IMR-90 (cell line): Measurements from ENCODE around the gene CDK5RAP2. TPM values are rescaled to one million over a fixed set of nuclear protein-coding genes. Genes with fewer than 3 reads are reported as not detected.

Source experiments
- ATAC-seq: fragments of 200-7000 bp; cut with Tn5 transposase; 2 replicates; pipeline ENCODE4 v1.9.1; 2020; ENCODE audit warnings: low read depth, mild to moderate bottlenecking, moderate library complexity
- BruUV-seq: library from RNA; stranded (reverse); fragments of 400-500 nt; replicated peaks from 2 replicates; lab custom pipeline; 2021; lab: Mats Ljungman, UMichigan
- CTCF ChIA-PET: fragments of 300-600 bp; formaldehyde crosslinking; extraction: SDS; loops from one replicate; lab custom pipeline; 2021; ENCODE audit warnings: antibody characterized with exemption; lab: Yijun Ruan, JAX
- POLR2A ChIA-PET: fragments of 300-600 bp; sonication (Branson Sonifier 250); formaldehyde crosslinking; loops from one replicate; lab custom pipeline; 2022; ENCODE audit warnings: antibody characterized with exemption; ENCODE audit not compliant: unreplicated experiment; lab: Charles Lee
- DNase-seq: peaks from one replicate; pipeline ENCODE4 v3.0.0; 2013
- H2AFZ ChIP-seq: replicated peaks from 2 replicates; pipeline ENCODE3; 2013; ENCODE audit warnings: low read length, mild to moderate bottlenecking; ENCODE audit not compliant: poor library complexity
- H2AK5ac ChIP-seq: 2 replicates; pipeline ENCODE4 v1.6.1; 2013; ENCODE audit warnings: low read depth, low read length, inconsistent platforms
- H2AK9ac ChIP-seq: replicated peaks from 2 replicates; pipeline ENCODE3; 2013; ENCODE audit warnings: mild to moderate bottlenecking, low read depth, low read length, moderate library complexity; ENCODE audit not compliant: poor library complexity
- H2BK120ac ChIP-seq: 2 replicates; pipeline ENCODE4 v1.6.1; 2013; ENCODE audit warnings: low read depth, low read length, inconsistent platforms
- H2BK15ac ChIP-seq: 3 replicates; pipeline ENCODE4 v1.6.1; 2013; ENCODE audit warnings: low read depth, low read length, inconsistent platforms
- H2BK20ac ChIP-seq: 2 replicates; pipeline ENCODE4 v1.6.1; 2013; ENCODE audit warnings: low read depth, mild to moderate bottlenecking, inconsistent platforms, low read length, moderate library complexity
- H2BK5ac ChIP-seq: 2 replicates; pipeline ENCODE4 v1.6.1; 2013; ENCODE audit warnings: mild to moderate bottlenecking, low read depth, low read length, inconsistent platforms; ENCODE audit not compliant: poor library complexity, severe bottlenecking
- H3K14ac ChIP-seq: replicated peaks from 2 replicates; pipeline ENCODE4 v1.6.1; 2013; ENCODE audit warnings: low read depth, low read length, inconsistent platforms
- H3K18ac ChIP-seq: 2 replicates; pipeline ENCODE4 v1.6.1; 2013; ENCODE audit warnings: low read depth, low read length, control low read depth
- H3K23ac ChIP-seq: 2 replicates; pipeline ENCODE4 v1.6.1; 2013; ENCODE audit warnings: low read depth, low read length, inconsistent platforms
- H3K27ac ChIP-seq: 2 replicates; pipeline ENCODE4 v1.5.1; 2013; ENCODE audit warnings: mild to moderate bottlenecking, control low read depth, low read length; ENCODE audit not compliant: insufficient read depth
- H3K27me3 ChIP-seq: 2 replicates; pipeline ENCODE4 v1.6.1; 2013; ENCODE audit warnings: low read length; ENCODE audit not compliant: control insufficient read depth, insufficient read depth
- H3K36me3 ChIP-seq: 2 replicates; pipeline ENCODE4 v1.6.1; 2013; ENCODE audit warnings: low read length, mixed read lengths; ENCODE audit not compliant: control insufficient read depth, insufficient read depth
- H3K4ac ChIP-seq: 2 replicates; pipeline ENCODE4 v1.6.1; 2013; ENCODE audit warnings: low read depth, low read length, inconsistent platforms
- H3K4me1 ChIP-seq: 2 replicates; pipeline ENCODE4 v1.6.1; 2013; ENCODE audit warnings: low read length, mixed read lengths; ENCODE audit not compliant: control insufficient read depth, insufficient read depth
- H3K4me2 ChIP-seq: 2 replicates; pipeline ENCODE4 v1.6.1; 2013; ENCODE audit warnings: low read depth, mild to moderate bottlenecking, control low read depth, low read length, moderate library complexity
- H3K4me3 ChIP-seq: 2 replicates; pipeline ENCODE4 v1.5.1; 2013; ENCODE audit warnings: low read depth, mild to moderate bottlenecking, control low read depth, low read length, moderate library complexity; ENCODE audit not compliant: insufficient read depth
- H3K56ac ChIP-seq: 2 replicates; pipeline ENCODE4 v1.6.1; 2013; ENCODE audit warnings: low read length, inconsistent platforms; ENCODE audit not compliant: insufficient read depth; ENCODE audit errors: extremely low read depth
- H3K79me1 ChIP-seq, 2 experiments: 2 replicates each; pipeline ENCODE4 v1.6.1; 2013; ENCODE audit warnings: low read length in 2 of 2, inconsistent platforms in 1 of 2, low read depth in 1 of 2
- H3K9ac ChIP-seq: 2 replicates; pipeline ENCODE4 v1.6.1; 2013; ENCODE audit warnings: low read depth, low read length, control low read depth
- H3K9me1 ChIP-seq: 2 replicates; pipeline ENCODE4 v1.6.1; 2013; ENCODE audit warnings: low read length, inconsistent platforms; ENCODE audit not compliant: insufficient read depth
- H3K9me3 ChIP-seq: 2 replicates; pipeline ENCODE4 v1.6.1; 2013; ENCODE audit warnings: low read length; ENCODE audit not compliant: control insufficient read depth, insufficient read depth
- H4K20me1 ChIP-seq: 2 replicates; pipeline ENCODE4 v1.6.1; 2013; ENCODE audit warnings: low read length, inconsistent platforms; ENCODE audit not compliant: insufficient read depth
- H4K5ac ChIP-seq: 2 replicates; pipeline ENCODE4 v1.6.1; 2013; ENCODE audit warnings: mild to moderate bottlenecking, low read depth, low read length, control low read depth
- H4K8ac ChIP-seq, 2 experiments: 2 replicates each; pipeline ENCODE4 v1.6.1; 2013; ENCODE audit warnings: low read depth in 2 of 2, low read length in 2 of 2, control low read depth in 1 of 2, inconsistent platforms in 1 of 2
- H4K91ac ChIP-seq: 2 replicates; pipeline ENCODE4 v1.6.1; 2013; ENCODE audit warnings: low read depth, low read length, inconsistent platforms; ENCODE audit not compliant: insufficient read depth
- BHLHE40 ChIP-seq: fragments of 150-350 bp; IDR thresholded peaks from 2 replicates; pipeline ENCODE4 v1.6.1; 2016; ENCODE audit warnings: mild to moderate bottlenecking, low read depth, low read length
- CEBPB ChIP-seq: IDR thresholded peaks from 2 replicates; pipeline ENCODE4 v1.6.1; 2012; ENCODE audit warnings: low read depth, low read length, improper control_type of control experiment
- CHD1 ChIP-seq: IDR thresholded peaks from 2 replicates; pipeline ENCODE4 v1.6.1; 2012; ENCODE audit warnings: low read depth, low read length, improper control_type of control experiment
- FOS ChIP-seq: fragments of 150-350 bp; IDR thresholded peaks from 2 replicates; pipeline ENCODE4 v1.6.1; 2016; ENCODE audit warnings: low read depth, low read length
- MAFK ChIP-seq: IDR thresholded peaks from 2 replicates; pipeline ENCODE4 v1.6.1; 2012; ENCODE audit warnings: low read depth, low read length, improper control_type of control experiment
- MAZ ChIP-seq: IDR thresholded peaks from 2 replicates; pipeline ENCODE4 v1.6.1; 2012; ENCODE audit warnings: low read depth, mild to moderate bottlenecking, low read length, improper control_type of control experiment, moderate library complexity, borderline replicate concordance
- MXI1 ChIP-seq: IDR thresholded peaks from 2 replicates; pipeline ENCODE4 v1.6.1; 2012; ENCODE audit warnings: low read depth, mild to moderate bottlenecking, low read length, moderate library complexity, borderline replicate concordance
- NFE2L2 ChIP-seq: fragments of 150-350 bp; IDR thresholded peaks from 2 replicates; pipeline ENCODE4 v1.6.1; 2016; ENCODE audit warnings: low read depth, mild to moderate bottlenecking, low read length
- POLR2A ChIP-seq: IDR thresholded peaks from 2 replicates; pipeline ENCODE4 v1.6.1; 2012; ENCODE audit warnings: mild to moderate bottlenecking, low read depth, low read length
- RAD21 ChIP-seq: IDR thresholded peaks from 2 replicates; pipeline ENCODE4 v1.6.1; 2012; ENCODE audit warnings: low read length, improper control_type of control experiment
- RCOR1 ChIP-seq: IDR thresholded peaks from 2 replicates; pipeline ENCODE4 v1.6.1; 2012; ENCODE audit warnings: mild to moderate bottlenecking, low read length, improper control_type of control experiment; ENCODE audit not compliant: insufficient replicate concordance
- RFX5 ChIP-seq: IDR thresholded peaks from 2 replicates; pipeline ENCODE4 v1.8.0; 2012; ENCODE audit warnings: low read depth, mild to moderate bottlenecking, low read length, moderate library complexity
- SMC3 ChIP-seq: fragments of 150-350 bp; IDR thresholded peaks from 2 replicates; pipeline ENCODE4 v1.6.1; 2016; ENCODE audit warnings: low read depth, mild to moderate bottlenecking, antibody characterized with exemption, low read length, moderate library complexity
- USF2 ChIP-seq: fragments of 150-350 bp; IDR thresholded peaks from 2 replicates; pipeline ENCODE4 v1.6.1; 2017; ENCODE audit warnings: mild to moderate bottlenecking, antibody characterized with exemption, low read length, low read depth
- WGBS, 2 experiments: methylation state at CpG; one replicate each; pipeline versions ENCODE4 v1.1.5 to v1.1.7; 2013; ENCODE audit warnings: missing lambda C conversion rate in 2 of 2; ENCODE audit not compliant: insufficient read length in 1 of 2; ENCODE audit errors: extremely low coverage in 2 of 2; 5-methylcytosine and 5-hydroxymethylcytosine counted together
- dilution Hi-C: fragments of 300-500 bp; cut with HindIII; formaldehyde crosslinking; loops from one replicate; pipeline ENCODE4 v1.14.3; 2018; ENCODE audit warnings: low sequenced_read_pairs; ENCODE audit not compliant: unreplicated experiment
- in situ Hi-C: fragments of 300-500 bp; cut with MboI; formaldehyde crosslinking; loops from 3 replicates; pipeline ENCODE4 v1.14.3; 2019; ENCODE audit warnings: low sequenced_read_pairs, inconsistent platforms, mixed read lengths
- intact Hi-C: fragments of 100-400 bp; cut with micrococcal nuclease; formaldehyde crosslinking; loops from 2 replicates; pipeline ENCODE4 v1.10.0; 2022
- polyA plus RNA-seq, 3 experiments: library from polyadenylated mRNA; depleted of rRNA; stranded (reverse); fragments of >200 nt; gene quantifications; 2 replicates each; pipeline ENCODE4 v1.2.3, GENCODE V29; 2012; ENCODE audit warnings: low replicate concordance in 1 of 3
- total RNA-seq: library from RNA; depleted of rRNA; stranded (reverse); fragments of >200 nt; gene quantifications from 2 replicates; pipeline ENCODE4 v1.2.3, GENCODE V29; 2012
- TF ChIP-seq, protein P1 (sequence below): fragments of 150-350 bp; IDR thresholded peaks from 2 replicates; pipeline ENCODE4 v1.6.1; 2016; ENCODE audit warnings: low read depth, mild to moderate bottlenecking, low read length, moderate library complexity, borderline replicate concordance
- TF ChIP-seq, protein P2 (sequence below): conservative IDR thresholded peaks from 2 replicates; pipeline ENCODE4 v1.5.1; 2012; ENCODE audit warnings: mild to moderate bottlenecking, low read depth, low read length, improper control_type of control experiment

CDK5RAP2 gene
- total and polyA plus RNA-seq, 2 of the 4 experiments (the other 2 are of a cell fraction), result 29.5 to 31.7 TPM

DNA sequence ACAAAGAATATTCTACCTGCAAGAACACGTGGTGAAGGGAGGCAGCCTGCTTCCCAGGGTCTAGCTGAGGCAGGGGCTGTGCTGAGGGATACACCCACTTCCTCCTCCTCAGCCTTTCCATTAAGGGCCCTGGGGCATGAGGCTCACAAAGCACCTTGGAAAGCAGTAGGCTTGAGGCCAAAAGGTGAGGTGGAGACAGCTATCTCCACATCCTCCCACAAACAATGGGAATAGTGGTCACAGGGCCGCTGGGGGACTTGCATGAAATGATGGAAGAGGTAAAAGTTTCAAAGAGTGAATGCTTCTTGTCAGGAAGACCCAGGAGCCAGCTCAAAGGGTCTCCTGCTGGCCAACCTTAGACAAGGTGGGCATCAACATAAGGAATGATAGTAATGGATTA is 207.9 kb downstream of the CDK5RAP2 start:
- CTCF ChIA-PET, result interaction anchor here (0.8 kb wide), 1 partner anchor 105 kb away, joined by 4 read pairs; no protein-coding TSS in a partner anchor
- in situ Hi-C loops, result no loop called here

More for the DNA sequence above, 207.9 kb downstream of the CDK5RAP2 start:
- H3K4me3 ChIP-seq, result no peak overlapping the region
- dilution Hi-C loops, result no loop called here
- no peak overlapping the region for H3K56ac ChIP-seq
- H3K9me3 ChIP-seq, result no peaks in the 10 kb centered on the region
- POLR2A ChIA-PET, result no interaction called here
- no peak overlapping the region for H3K18ac ChIP-seq
- no peak overlapping the region for H2BK15ac ChIP-seq
- H4K20me1 ChIP-seq, result no peaks in the 10 kb centered on the region
- H2AK5ac ChIP-seq, result peak overlapping the region; percentile 36; the same call in 1 of the 2 replicates
- no peaks in the 10 kb centered on the region; the same call in 1 of the 2 replicates for H3K27me3 ChIP-seq
- no peak overlapping the region for H2BK120ac ChIP-seq
- no peak for TF ChIP-seq NFE2L2
- TF ChIP-seq, protein P1, sequence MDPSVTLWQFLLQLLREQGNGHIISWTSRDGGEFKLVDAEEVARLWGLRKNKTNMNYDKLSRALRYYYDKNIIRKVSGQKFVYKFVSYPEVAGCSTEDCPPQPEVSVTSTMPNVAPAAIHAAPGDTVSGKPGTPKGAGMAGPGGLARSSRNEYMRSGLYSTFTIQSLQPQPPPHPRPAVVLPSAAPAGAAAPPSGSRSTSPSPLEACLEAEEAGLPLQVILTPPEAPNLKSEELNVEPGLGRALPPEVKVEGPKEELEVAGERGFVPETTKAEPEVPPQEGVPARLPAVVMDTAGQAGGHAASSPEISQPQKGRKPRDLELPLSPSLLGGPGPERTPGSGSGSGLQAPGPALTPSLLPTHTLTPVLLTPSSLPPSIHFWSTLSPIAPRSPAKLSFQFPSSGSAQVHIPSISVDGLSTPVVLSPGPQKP, result no peak
- TF ChIP-seq BHLHE40, result no peak
- no peak for TF ChIP-seq POLR2A
- TF ChIP-seq RAD21, result no peak
- no peak for TF ChIP-seq SMC3
- no peak for TF ChIP-seq MXI1
- no peak for TF ChIP-seq CEBPB
- TF ChIP-seq USF2, result no peak
- TF ChIP-seq, protein P2, sequence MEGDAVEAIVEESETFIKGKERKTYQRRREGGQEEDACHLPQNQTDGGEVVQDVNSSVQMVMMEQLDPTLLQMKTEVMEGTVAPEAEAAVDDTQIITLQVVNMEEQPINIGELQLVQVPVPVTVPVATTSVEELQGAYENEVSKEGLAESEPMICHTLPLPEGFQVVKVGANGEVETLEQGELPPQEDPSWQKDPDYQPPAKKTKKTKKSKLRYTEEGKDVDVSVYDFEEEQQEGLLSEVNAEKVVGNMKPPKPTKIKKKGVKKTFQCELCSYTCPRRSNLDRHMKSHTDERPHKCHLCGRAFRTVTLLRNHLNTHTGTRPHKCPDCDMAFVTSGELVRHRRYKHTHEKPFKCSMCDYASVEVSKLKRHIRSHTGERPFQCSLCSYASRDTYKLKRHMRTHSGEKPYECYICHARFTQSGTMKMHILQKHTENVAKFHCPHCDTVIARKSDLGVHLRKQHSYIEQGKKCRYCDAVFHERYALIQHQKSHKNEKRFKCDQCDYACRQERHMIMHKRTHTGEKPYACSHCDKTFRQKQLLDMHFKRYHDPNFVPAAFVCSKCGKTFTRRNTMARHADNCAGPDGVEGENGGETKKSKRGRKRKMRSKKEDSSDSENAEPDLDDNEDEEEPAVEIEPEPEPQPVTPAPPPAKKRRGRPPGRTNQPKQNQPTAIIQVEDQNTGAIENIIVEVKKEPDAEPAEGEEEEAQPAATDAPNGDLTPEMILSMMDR, result no peak
- TF ChIP-seq RFX5, result no peak
- TF ChIP-seq CHD1, result no peak
- no peak for TF ChIP-seq MAZ
- TF ChIP-seq MAFK, result no peak
- no peak for TF ChIP-seq RCOR1
- TF ChIP-seq FOS, result no peak
- DNase-seq (no peak), ATAC-seq (no peak)
- H3K9ac ChIP-seq, result no peak overlapping the region
- H3K14ac ChIP-seq, result no peak overlapping the region
- peak overlapping the region; percentile 17; the same call in 1 of the 2 replicates for H3K4ac ChIP-seq
- no peak overlapping the region for H2AFZ ChIP-seq
- no peak overlapping the region for H3K27ac ChIP-seq
- H3K36me3 ChIP-seq, result no peaks in the 10 kb centered on the region
- no peak overlapping the region for H2AK9ac ChIP-seq
- no peak overlapping the region for H4K91ac ChIP-seq
- no peak overlapping the region for H3K23ac ChIP-seq
- H4K5ac ChIP-seq, result no peak overlapping the region
- H2BK5ac ChIP-seq, result no peak overlapping the region
- no peak overlapping the region for H4K8ac ChIP-seq
- peaks cover 4% of the 10 kb centered on the region for H3K4me1 ChIP-seq
- H2BK20ac ChIP-seq, result no peak overlapping the region
- no peaks in the 10 kb centered on the region for H3K79me1 ChIP-seq
- intact Hi-C loops, result no loop called here
- WGBS, 2 experiments, result no CpG with 5 or more reads among the region's 2 CpGs
- H3K4me2 ChIP-seq, result no peak overlapping the region
- peaks cover 2% of the 10 kb centered on the region; the same call in 1 of the 2 replicates for H3K9me1 ChIP-seq
- BruUV-seq, result no TSS peak
